Activated CD4-positive, alpha-beta T cell treated with anti-CD3 and anti-CD28 coated beads, Interleukin-2, amount 50 U/mL, for 24 hours (primary cell): ENCODE results near the gene SOX21.
"Not testable (repeated sequence)": the region's sequence is repeated elsewhere in the genome, so short reads cannot be mapped to it uniquely, and the experiment has no call there.

Experiments
- DNase-seq, 2 donors: peaks; one replicate each; pipeline ENCODE4 v3.0.0-alpha.2; 2020; ENCODE audit warnings: low read depth in 1 of 2, low spot score in 1 of 2

The SOX21 gene

DNA sequence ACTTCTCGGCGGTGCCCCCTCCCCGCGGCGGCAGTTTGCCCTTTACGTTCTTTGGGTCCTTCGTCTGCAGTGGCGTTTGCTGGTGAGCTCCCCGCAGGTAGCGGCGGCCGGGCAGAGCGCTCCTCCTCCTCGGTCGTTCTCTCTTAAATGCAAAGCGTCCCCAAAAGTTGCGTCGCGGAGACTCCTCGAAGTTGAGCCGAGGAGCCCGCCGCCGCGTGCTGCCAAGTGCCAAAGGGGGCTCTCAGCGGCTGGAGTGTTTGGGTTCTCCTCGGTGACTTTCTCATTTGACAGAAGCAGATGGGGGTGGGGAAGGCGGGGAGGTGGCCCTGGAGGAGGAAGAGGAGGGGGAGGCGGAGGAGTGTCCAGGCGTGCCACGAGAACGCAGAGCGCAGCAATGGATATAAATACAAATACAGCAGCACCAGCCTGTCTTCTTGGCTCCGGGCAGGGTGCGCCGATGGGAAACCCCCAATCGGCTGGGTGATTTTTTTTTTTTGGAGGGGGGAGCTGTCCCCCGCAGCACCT is at the start of gene SOX21:
Gene SOX21 (minus strand): TSS at position 259 of the 525 bp plus-strand sequence. CDS start 496 bp downstream, outside the sequence.
- DNase-seq, result no peak

DNA sequence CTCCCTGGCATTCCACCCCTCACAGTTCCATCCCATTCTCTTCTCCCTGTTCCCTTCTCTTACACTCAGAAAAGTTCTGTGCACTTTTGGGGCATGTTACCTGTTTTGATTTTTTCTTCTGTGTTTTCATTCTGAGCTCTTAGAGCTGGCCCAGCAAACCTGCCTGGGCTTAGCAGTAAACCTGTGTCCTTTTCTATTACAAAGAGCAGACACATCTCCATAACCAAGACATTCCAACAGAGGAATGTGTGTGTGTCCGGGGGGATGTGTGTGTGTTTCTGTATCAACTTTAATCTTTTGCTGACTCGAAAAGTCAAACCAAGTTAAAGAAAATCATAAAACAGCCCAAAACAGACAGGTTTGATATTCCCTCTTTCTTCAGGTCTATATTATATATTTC is 49.1 kb upstream of the SOX21 start:
- no peak for DNase-seq

DNA sequence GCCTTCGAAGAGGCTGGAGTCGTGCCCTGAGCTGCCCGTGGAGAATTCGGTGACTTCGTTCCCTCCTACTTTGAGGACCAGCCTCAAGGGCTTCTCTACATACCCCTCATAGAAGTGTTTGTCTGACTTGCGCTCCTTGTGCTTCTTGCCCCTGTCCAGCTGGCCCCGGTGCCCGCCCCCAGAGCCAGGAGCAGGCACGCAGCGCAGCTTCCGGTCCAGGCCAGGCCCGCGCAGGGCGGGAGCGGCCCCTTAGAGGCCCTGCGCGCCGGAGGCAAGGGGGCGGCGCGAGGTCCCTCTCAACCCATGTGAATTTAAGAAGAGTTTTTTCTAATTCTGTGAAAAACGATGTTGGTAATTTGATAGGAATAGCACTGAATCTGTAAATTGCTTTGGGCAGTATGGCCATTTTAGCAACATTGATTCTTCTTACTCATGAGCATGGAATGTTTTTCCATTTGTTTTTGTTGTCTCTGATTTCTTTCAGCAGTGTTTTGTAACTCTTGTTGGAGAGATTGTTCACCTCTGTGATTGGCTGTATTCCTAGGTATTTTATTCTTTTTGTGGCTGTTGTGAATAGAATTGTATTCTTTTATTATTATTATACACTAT is 46.9 kb upstream of the SOX21 start:
- DNase-seq, result no peak

DNA sequence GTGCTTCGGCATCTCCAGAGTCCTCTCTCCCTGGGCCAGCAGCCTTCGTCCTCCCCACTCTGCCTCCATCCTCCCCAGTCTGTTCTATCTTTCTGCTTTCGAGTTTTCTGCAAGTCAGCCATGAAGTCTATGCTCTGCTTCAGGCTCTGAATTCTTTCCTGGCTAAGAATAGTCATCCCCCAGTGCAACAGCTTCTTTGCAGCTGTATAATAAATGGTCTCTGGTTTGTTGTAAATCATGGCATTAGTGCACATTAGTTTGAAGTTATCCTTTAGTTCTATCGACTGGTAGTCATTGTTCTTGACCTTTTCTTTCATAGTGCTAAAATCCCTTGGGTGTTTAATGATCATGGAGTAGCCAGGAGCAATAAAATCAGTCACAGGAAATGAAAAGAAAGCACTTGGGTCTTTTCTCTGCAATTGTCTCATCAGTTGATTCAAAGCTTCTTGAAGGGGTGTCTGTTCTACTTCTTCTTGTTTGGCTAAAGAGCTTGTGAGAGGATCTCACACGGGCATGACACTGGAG is 46.2 kb upstream of the SOX21 start:
- DNase-seq, result no peak

DNA sequence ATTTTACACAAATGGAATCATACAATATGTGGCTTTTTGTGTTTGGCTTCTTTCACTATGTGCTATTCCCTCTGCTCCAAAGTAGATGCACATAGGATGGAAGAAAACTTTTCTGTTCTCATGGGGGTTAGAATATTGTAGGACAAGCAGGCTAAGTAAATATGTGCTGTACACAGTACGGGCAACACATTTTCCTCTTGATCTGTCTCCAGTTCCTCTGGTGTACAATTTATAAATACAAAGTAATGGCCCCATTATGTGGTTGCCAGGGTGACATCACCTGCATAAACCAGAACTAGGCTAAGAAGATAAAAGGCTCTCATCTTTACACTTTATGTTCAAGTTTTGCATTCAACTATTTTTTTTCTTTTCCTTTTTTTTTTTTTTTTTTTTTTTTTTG is 41.0 kb upstream of the SOX21 start:
- DNase-seq, result no peak

DNA sequence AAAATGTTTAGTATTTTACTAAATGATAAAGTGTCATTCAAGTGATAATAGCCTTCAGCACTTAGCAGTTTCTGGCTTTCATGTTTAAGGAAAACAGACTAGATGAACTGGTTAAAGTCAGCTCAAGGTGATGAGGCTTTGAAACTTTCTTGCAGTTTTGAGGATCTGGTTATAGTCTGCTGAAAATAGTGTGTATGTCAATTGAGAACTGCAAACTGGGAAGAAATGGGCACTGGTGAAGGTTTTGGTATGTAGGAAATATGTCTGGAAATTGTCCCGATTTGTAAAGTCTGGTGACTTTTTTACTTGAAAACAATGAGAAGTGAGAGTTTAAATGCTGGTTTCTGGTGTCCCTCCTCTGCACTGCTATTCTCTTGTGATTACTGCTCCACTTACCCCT is 36.8 kb upstream of the SOX21 start:
- no peak for DNase-seq

DNA sequence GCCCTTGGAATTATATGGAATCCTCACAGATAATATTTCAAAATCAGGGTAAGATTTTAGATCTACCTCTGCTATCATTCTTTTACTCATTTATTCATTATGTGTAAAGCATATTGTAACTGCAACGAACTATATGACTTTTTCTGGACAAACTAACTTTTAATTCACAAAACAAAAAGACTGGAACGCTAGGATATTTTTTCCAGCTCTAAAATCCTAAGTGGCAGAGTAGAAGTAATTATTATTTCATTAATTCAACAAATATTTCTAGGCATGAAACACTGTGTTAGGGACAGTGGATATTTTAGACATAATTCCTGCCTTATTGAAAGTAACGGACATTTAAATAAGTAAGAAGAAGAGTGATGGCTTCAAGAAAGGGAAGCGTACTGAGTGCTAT is 26.9 kb upstream of the SOX21 start:
- DNase-seq, result no peak

DNA sequence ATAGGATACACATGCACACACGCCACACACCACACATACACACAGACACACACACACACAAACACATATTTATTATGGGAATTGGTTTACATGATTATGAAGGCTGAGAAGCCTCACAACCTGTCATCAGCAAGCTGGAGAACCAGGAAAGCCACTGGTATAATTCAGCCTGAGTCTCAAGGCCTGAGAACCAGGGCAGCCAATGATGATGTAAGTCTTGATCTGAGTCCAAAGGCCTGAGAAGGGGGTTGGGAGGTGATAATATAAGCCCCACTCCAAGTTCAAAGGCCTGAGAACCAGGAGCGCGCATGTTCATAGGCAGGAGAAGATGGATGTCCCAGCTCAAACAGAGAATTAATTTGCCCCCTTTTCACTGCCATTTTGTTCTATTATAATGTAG is 18.7 kb upstream of the SOX21 start:
- no peak for DNase-seq

DNA sequence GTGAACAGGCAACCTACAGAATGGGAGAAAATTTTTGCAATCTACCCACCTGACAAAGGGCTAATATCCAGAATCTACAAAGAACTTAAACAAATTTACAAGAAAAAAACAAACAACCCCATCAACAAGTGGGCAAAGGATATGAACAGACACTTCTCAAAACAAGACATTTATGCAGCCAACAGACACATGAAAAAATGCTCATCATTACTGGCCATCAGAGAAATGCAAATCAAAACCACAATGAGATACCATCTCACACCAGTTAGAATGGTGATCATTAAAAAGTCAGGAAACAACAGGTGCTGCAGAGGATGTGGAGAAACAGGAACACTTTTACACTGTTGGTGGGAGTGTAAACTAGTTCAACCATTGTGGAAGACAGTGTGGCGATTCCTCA is 17.6 kb upstream of the SOX21 start:
- not testable (repeated sequence) for DNase-seq

DNA sequence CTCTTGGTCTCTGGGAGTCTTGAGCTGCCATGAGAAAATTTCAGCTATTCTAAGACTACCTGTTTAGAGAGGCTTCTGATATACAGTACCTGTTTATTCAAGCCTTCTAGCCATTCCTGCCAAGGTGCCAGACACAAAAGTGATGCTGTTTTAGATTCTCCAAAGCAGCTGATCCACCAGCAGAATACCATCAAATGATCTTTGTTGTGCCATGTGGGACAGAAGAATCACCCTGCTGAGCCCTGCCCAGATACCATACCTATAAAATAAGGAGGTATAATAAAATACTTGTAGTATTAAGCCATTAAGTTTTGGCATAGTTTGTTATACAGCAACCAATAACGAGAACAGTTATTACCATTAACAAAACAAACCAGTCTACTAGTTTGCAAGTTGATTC is 14.1 kb upstream of the SOX21 start:
- DNase-seq, result no peak

DNA sequence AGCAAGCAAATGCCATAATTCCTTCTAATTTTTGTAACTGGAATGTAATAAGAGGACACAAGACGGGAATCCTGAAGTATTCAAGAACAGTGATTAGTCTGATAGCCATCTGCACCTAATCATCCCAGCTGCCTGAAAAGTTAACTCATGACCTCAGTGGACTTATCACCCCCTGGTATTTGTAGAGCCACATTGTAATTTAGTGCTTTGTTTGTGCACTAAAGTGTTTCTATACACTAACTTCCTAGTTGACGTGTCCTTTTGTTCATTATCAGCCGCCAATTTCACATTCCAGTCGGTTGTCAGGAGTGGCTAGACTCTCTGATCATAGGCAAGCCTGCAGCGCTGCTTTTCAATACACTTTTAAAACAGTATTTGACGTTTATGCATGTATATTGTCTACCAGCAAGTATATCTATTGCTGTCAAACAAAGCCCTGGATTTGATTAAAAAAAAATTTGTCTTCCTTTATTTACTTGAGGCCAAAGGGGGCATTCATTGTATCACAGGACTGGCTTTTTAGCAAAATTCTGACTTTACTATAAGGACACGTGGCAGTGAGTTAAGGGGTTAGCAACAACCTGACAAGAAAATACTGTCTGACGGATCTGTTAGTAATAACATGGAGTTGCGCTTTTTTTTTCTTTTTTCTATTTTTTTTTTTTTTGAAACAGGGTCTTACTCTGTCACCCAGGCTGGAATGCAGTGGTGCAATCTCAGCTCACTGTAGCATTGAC is 10.4 kb upstream of the SOX21 start:
- DNase-seq, result no peak

DNA sequence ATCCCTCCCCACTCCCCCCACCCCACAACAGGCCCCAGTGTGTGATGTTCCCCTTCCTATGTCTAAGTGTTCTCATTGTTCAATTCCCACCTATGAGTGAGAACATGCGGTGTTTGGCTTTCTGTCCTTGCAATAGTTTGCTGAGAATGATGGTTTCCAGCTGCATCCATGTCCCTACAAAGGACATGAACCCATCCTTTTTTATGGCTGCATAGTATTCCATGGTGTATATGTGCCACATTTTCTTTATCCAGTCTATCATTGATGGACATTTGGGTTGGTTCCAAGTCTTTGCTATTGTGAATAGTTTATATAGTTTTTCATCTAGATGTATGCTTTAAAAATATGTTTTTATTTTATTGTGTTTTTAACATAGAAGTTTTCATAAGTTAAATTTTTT is 6.4 kb upstream of the SOX21 start:
- not testable (repeated sequence) for DNase-seq

DNA sequence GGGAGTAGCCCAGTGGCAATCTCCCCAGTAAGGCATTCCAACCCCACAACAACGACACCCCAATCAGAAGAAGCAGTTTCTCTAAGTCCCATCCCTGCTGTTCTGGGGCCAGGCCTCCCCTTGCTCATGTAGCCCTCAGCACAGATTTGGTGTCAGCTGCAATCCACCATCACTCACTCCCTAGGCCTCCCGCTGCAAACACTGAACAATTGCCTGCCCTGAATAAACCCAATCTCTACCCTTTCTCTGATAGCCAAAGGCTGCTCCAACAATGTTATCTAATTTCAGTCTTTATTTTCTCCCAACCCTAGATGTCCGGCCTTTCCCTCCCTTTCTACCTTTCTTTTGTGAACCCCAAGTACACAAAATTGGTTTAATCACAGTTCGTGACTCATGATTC is 5.6 kb upstream of the SOX21 start:
- DNase-seq, result no peak

DNA sequence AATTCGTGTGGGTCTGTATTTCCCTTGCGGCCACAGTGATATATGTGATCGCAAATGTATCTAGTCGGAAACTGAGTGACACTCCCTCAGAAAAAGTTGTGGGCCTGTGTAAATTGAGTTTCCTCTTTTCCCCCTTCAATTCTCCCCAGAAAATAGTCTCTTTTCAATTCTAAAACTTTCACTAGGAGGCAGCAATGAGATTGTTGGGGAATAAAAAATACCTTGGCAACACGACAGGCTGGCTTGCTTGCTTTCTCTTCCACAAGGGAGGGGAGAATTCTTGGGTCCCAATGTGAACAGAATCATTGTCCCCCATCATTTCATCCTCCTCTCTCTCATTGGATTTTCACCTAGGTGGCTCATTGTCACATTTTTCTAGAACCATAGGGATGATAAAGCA is 3.7 kb upstream of the SOX21 start:
- DNase-seq, result no peak

DNA sequence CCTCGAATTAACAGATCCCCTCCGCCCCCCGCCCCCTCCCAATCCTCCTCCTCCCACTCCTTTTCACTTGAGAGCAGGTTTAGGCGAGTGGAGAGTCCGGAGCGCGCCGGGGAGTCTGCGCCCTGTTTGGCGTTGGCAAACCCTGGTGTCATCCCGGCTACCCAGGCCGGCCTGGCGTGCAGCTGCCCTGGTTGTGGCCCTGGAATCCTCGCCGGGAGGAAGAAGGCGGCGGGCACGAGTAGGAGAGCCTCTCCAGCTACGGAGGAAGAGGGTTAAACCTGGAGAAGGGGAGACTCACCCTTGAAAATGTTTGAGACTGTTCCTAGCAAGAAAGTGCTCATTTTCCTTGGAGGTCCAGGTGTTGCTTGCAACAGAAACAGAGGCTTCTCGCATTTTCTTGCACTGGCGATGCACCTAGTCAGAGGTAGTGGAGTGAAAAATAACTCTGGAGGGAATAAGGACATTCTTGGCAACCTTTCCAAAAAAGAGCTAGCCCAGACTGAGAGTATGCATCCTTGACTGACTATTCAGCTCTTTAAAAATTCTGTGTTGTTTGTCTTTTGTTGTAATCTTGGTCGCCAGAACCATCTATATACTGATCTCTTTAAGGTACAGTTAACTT is 1.3 kb upstream of the SOX21 start:
- no peak for DNase-seq

DNA sequence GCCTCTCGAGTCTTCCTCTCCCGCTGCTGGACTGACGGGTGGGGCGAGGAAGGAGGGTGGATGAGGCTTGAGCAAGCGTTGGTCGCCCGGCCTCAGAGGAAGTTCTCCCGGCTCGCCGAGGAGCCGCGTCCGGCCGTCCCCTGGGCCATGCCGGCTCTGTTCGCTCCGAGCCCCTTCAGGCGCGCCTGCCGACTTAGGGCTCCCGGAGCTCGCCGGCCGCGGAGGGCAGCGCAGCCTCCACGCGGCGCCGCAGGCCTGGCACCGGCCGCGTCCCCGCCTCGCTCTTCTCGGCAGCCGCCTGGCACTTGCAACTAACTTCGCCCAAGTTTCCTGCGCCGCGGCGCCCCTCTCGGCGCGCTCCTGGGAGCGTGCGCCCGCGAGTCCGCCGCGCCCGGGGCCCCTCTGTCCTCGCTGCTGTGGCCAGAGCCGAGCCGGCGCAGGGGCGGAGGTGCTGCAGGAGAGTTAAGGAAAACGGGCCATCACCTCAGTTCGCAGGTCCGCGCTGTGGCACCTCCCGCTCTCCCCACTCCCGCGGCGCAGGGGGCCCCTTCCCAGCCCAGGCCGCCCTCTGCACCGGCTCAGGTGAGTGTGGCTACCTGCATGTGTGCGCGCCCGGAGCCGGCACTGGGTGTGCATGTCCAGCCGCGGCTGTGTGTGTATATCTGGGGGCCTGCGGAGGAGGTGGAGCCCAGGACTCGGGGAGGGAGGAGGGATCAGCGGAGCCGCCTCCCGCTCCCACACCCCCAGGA is 641 bp upstream of the SOX21 start:
- no peak for DNase-seq

DNA sequence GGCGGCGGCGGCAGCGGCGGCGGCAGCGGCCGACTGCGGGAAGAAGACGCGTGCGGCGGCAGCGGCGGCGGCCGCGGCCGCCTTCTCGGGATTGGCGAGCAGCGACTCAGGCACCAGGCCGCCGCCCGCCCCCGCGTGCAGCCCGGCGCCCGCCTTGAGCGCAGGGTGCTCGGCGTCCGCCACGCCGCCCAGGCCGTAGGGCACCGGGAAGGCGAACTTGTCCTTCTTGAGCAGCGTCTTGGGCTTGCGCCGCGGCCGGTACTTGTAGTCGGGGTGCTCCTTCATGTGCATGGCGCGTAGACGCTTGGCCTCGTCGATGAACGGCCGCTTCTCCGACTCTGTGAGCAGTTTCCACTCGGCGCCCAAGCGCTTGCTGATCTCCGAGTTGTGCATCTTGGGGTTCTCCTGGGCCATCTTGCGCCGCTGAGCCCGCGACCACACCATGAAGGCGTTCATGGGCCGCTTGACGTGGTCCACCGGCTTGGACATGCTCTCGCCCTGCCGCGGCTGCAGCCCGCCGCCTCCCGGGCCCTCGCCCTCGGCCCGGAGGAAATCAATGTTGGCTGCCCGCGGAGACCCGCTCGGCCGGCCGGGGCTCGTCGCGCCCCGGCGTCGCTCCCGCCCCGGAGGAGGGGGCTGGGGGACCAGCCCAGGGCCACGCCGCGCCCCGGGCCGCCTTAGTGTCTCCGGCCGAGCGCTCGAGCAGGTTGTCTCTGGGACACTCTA is 621 bp downstream of the SOX21 start:
- DNase-seq, result no peak

DNA sequence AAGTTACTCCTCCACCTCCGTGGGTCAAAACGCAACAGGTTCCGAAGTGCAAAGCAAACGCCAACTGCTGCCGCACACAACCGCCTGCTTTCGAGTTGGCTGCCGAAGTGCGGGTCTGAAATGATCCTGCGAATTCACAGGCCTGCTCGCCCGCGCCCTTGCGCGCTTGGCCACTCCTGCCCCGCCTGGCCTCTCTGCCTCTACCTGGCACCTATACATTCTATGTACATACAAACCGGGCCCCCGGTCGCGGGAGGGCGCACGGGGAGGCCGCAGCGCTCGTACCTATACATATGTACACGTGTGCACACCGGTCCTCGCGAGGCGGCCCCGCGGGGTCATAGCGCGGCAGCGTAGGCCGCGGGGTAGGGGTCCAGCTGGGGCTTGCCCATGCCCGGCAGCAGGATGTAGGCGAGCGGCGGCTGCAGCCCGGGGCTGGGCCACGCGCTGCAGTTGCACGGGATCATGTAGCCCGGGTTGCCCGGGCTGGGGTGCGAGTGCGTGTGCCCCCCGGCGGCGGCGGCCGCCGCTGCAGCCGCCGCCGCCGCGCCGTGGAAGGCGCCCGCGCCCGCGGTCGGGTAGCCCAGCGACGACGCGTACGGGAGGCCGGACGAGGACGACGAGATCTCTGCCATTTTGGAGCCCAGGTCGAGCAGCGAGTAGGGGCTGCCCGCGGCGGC is 1.3 kb downstream of the SOX21 start:
- no peak for DNase-seq

DNA sequence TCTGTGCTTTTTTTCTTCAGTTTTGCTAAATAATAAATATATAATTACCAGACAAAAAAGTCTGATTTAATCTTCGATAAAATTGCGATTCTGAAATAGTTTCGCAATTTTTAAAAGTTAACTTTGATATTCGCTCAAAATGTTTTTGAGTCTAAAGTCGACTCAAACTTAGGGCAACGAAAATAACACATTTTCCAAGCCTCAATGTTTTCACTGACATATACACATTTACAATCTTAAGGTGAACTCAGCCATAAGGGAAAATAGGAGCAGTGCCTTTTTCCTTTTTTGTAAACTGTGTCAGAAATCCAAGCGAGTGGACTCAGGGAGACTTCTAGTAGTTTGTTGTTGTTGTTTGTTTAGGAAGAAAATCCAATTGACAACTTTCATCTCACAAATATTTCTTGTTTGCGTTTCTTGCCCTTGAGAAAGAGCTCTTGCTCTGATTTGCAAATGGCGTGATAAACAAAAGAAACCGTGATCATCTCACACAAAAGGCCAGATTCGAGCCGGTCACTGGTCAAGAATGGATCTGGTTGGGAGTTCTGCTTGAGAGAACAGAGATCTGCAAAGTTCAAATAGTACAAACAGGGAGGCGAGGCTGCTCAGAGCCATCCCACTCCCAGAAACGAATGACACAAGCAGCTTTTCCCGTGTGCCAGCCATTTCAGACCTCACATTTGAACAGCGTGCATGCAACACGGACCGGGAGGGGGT is 2.1 kb downstream of the SOX21 start:
- no peak for DNase-seq
